HEK293 (cell line): ENCODE data around the gene PDE6B.

ENCODE experiments used
- CTCF ChIA-PET: fragments of 350-600 bp; formaldehyde crosslinking; extraction: SDS; loops from one replicate; lab custom pipeline; 2021; ENCODE audit warnings: antibody characterized with exemption; lab: Yijun Ruan, JAX
- POLR2A ChIA-PET: fragments of 300-600 bp; formaldehyde crosslinking; extraction: SDS; loops from one replicate; lab custom pipeline; 2020; ENCODE audit warnings: antibody characterized with exemption, inconsistent platforms; lab: Yijun Ruan, JAX
- H3K27ac ChIP-seq: fragments of 200-500 bp; sonication (Bioruptor generic); 2 replicates; pipeline ENCODE4 v1.5.1; 2014; ENCODE audit warnings: low read depth, low read length, control low read depth, inconsistent platforms; ENCODE audit errors: extremely low read depth
- H3K36me3 ChIP-seq, 2 experiments: fragments of 200-500 bp in 1 of 2; sonication (Bioruptor generic) in 1 of 2; 1 replicate in 1 of 2; 2 replicates in 1 of 2; pipeline ENCODE4 v1.5.1; 2014 to 2017; ENCODE audit warnings: inconsistent platforms in 2 of 2, low read length in 2 of 2; ENCODE audit not compliant: control insufficient read depth in 2 of 2, insufficient read depth in 1 of 2
- H3K4me1 ChIP-seq: fragments of 200-500 bp; sonication (Bioruptor generic); 2 replicates; pipeline ENCODE4 v1.5.1; 2014; ENCODE audit warnings: mild to moderate bottlenecking, low read length, inconsistent platforms; ENCODE audit not compliant: control insufficient read depth, insufficient read depth
- H3K4me3 ChIP-seq: 2 replicates; pipeline ENCODE4 v1.5.1; 2011; ENCODE audit warnings: low read depth, mild to moderate bottlenecking, control low read depth, low read length, moderate library complexity
- H3K9me3 ChIP-seq: fragments of 200-500 bp; sonication (Bioruptor generic); 2 replicates; pipeline ENCODE4 v1.5.1; 2014; ENCODE audit warnings: low read depth, low read length, inconsistent platforms; ENCODE audit not compliant: control insufficient read depth, insufficient read depth
- PRDM2 ChIP-seq: fragments of 450-650 bp; formaldehyde crosslinking; IDR thresholded peaks from 2 replicates; pipeline ENCODE4 v1.5.1; 2016; ENCODE audit warnings: missing biosample characterization, missing genetic modification characterization, borderline replicate concordance
- ZBTB17 ChIP-seq: fragments of 450-650 bp; formaldehyde crosslinking; IDR thresholded peaks from 2 replicates; pipeline ENCODE4 v1.5.1; 2016; ENCODE audit warnings: missing biosample characterization, missing genetic modification characterization
- ZBTB49 ChIP-seq: fragments of 450-650 bp; formaldehyde crosslinking; IDR thresholded peaks from 2 replicates; pipeline ENCODE4 v1.5.1; 2016; ENCODE audit warnings: missing biosample characterization, missing genetic modification characterization, low read depth
- ZNF10 ChIP-seq: fragments of 450-650 bp; formaldehyde crosslinking; IDR thresholded peaks from 2 replicates; pipeline ENCODE4 v1.5.1; 2017; ENCODE audit warnings: missing biosample characterization, missing genetic modification characterization
- ZNF114 ChIP-seq: fragments of 450-650 bp; formaldehyde crosslinking; IDR thresholded peaks from 2 replicates; pipeline ENCODE4 v1.5.0; 2017; ENCODE audit warnings: missing biosample characterization, missing genetic modification characterization
- ZNF132 ChIP-seq: fragments of 450-650 bp; formaldehyde crosslinking; IDR thresholded peaks from 2 replicates; pipeline ENCODE4 v1.5.1; 2017; ENCODE audit warnings: missing biosample characterization, missing genetic modification characterization, borderline replicate concordance
- ZNF133 ChIP-seq: fragments of 450-650 bp; formaldehyde crosslinking; IDR thresholded peaks from 2 replicates; pipeline ENCODE4 v1.5.1; 2016; ENCODE audit warnings: missing biosample characterization, missing genetic modification characterization
- ZNF146 ChIP-seq: fragments of 450-650 bp; formaldehyde crosslinking; IDR thresholded peaks from 2 replicates; pipeline ENCODE4 v1.5.1; 2016; ENCODE audit warnings: missing biosample characterization, missing genetic modification characterization
- ZNF16 ChIP-seq: fragments of 450-650 bp; formaldehyde crosslinking; IDR thresholded peaks from 2 replicates; pipeline ENCODE4 v1.5.1; 2016; ENCODE audit warnings: low read depth, missing biosample characterization, missing genetic modification characterization
- ZNF214 ChIP-seq: fragments of 450-650 bp; formaldehyde crosslinking; IDR thresholded peaks from 2 replicates; pipeline ENCODE4 v1.5.1; 2017; ENCODE audit warnings: missing biosample characterization, mild to moderate bottlenecking, missing genetic modification characterization, borderline replicate concordance
- ZNF48 ChIP-seq: fragments of 450-650 bp; formaldehyde crosslinking; IDR thresholded peaks from 2 replicates; pipeline ENCODE4 v1.5.1; 2016; ENCODE audit warnings: missing biosample characterization, missing genetic modification characterization
- ZNF514 ChIP-seq: fragments of 450-650 bp; formaldehyde crosslinking; IDR thresholded peaks from 2 replicates; pipeline ENCODE4 v1.5.1; 2016; ENCODE audit warnings: missing biosample characterization, missing genetic modification characterization
- ZNF623 ChIP-seq: fragments of 450-650 bp; formaldehyde crosslinking; IDR thresholded peaks from 2 replicates; pipeline ENCODE4 v1.5.1; 2016; ENCODE audit warnings: missing biosample characterization, missing genetic modification characterization
- ZNF624 ChIP-seq: fragments of 450-650 bp; formaldehyde crosslinking; IDR thresholded peaks from 2 replicates; pipeline ENCODE4 v1.5.1; 2017; ENCODE audit warnings: missing biosample characterization, missing genetic modification characterization
- ZNF654 ChIP-seq: fragments of 450-650 bp; formaldehyde crosslinking; IDR thresholded peaks from 2 replicates; pipeline ENCODE4 v1.5.1; 2016; ENCODE audit warnings: low read depth, missing biosample characterization, missing genetic modification characterization
- ZNF658 ChIP-seq: fragments of 450-650 bp; formaldehyde crosslinking; IDR thresholded peaks from 2 replicates; pipeline ENCODE4; 2016; ENCODE audit warnings: missing biosample characterization, missing genetic modification characterization
- ZNF664 ChIP-seq: fragments of 450-650 bp; formaldehyde crosslinking; IDR thresholded peaks from 2 replicates; pipeline ENCODE4 v1.5.1; 2016; ENCODE audit warnings: missing biosample characterization, missing genetic modification characterization
- ZNF747 ChIP-seq: fragments of 450-650 bp; formaldehyde crosslinking; IDR thresholded peaks from 2 replicates; pipeline ENCODE4 v1.5.1; 2016; ENCODE audit warnings: missing biosample characterization, missing genetic modification characterization
- ZNF791 ChIP-seq: fragments of 450-650 bp; formaldehyde crosslinking; IDR thresholded peaks from 2 replicates; pipeline ENCODE4 v1.5.1; 2016; ENCODE audit warnings: missing biosample characterization, missing genetic modification characterization

The PDE6B gene

GRCh38 chr4:604131-604530, 21.2 kb upstream of the PDE6B start (continued):
- TF ChIP-seq ZBTB49 (tag by site-specific recombination): no peak
- TF ChIP-seq ZNF114 (tag by site-specific recombination): no peak

GRCh38 chr4:605702-606425, 19.5 kb upstream of the PDE6B start:
- POLR2A ChIA-PET: no interaction called here
- no peak overlapping the region for H3K4me3 ChIP-seq
- H3K36me3 ChIP-seq: no peaks in the 10 kb centered on the region
- TF ChIP-seq ZNF10 (tag by site-specific recombination) (no peak), ZNF747 (no peak), ZNF214 (tag by site-specific recombination) (no peak), ZNF132 (tag by site-specific recombination) (no peak), ZNF791 (tag by site-specific recombination) (no peak), ZNF16 (tag by site-specific recombination) (no peak), ZNF658 (tag by site-specific recombination) (no peak), PRDM2 (tag by site-specific recombination) (no peak), ZNF133 (tag by site-specific recombination) (no peak), ZNF146 (tag by site-specific recombination) (no peak), ZBTB17 (tag by site-specific recombination) (no peak), ZNF48 (no peak), ZNF623 (tag by site-specific recombination) (no peak), ZNF654 (tag by site-specific recombination) (no peak), ZNF624 (tag by site-specific recombination) (no peak), ZNF514 (tag by site-specific recombination) (no peak), ZNF114 (tag by site-specific recombination) (no peak), ZNF664 (tag by site-specific recombination) (no peak)
- no peaks in the 10 kb centered on the region for H3K9me3 ChIP-seq
- no peak overlapping the region for H3K27ac ChIP-seq
- CTCF ChIA-PET: no interaction called here
- H3K4me1 ChIP-seq: no peaks in the 10 kb centered on the region
